Activated CD4-positive, alpha-beta T cell treated with anti-CD3 and anti-CD28 coated beads, Interleukin-2, amount 10 ng/mL, durations not matched to agents 7 days and 5 days (primary cell): Measurements from ENCODE around the gene PRDM11. TPM values are rescaled to one million over a fixed set of nuclear protein-coding genes. Genes with fewer than 3 reads are reported as not detected.

ENCODE experiments used
- CTCF ChIA-PET: fragments of 350-600 bp; sonication (Branson Sonifier 250); formaldehyde crosslinking; loops from one replicate; lab custom pipeline; 2021; ENCODE audit warnings: antibody characterized with exemption; lab: Charles Lee
- POLR2A ChIA-PET: fragments of 350-600 bp; sonication (Branson Sonifier 250); formaldehyde crosslinking; loops from one replicate; lab custom pipeline; 2021; ENCODE audit warnings: antibody characterized with exemption; lab: Charles Lee
- DNase-seq: peaks from one replicate; pipeline ENCODE4 v3.0.0-alpha.2; 2020
- H3K27ac Mint-ChIP-seq: one replicate; pipeline ENCODE4 v1.8.0; 2021; ENCODE audit warnings: mild to moderate bottlenecking, moderate library complexity, mixed read lengths
- H3K27me3 Mint-ChIP-seq: one replicate; pipeline ENCODE4 v1.8.0; 2021; ENCODE audit warnings: mixed read lengths
- H3K36me3 Mint-ChIP-seq: one replicate; pipeline ENCODE4 v1.8.0; 2021; ENCODE audit warnings: low read depth, mixed read lengths
- H3K4me1 Mint-ChIP-seq: one replicate; pipeline ENCODE4 v1.8.0; 2021; ENCODE audit warnings: mixed read lengths
- H3K4me3 Mint-ChIP-seq: one replicate; pipeline ENCODE4 v1.8.0; 2021; ENCODE audit warnings: mild to moderate bottlenecking, moderate library complexity, mixed read lengths
- H3K9me3 Mint-ChIP-seq: one replicate; pipeline ENCODE4 v1.8.0; 2021; ENCODE audit warnings: mixed read lengths
- total RNA-seq, 2 experiments: library from RNA; stranded (reverse); gene quantifications; one replicate each; pipeline ENCODE4 v1.2.3, GENCODE V29; 2021

PRDM11 gene
- total RNA-seq, 2 experiments from 2014 or later = 1.6 to 1.7 TPM

DNA sequence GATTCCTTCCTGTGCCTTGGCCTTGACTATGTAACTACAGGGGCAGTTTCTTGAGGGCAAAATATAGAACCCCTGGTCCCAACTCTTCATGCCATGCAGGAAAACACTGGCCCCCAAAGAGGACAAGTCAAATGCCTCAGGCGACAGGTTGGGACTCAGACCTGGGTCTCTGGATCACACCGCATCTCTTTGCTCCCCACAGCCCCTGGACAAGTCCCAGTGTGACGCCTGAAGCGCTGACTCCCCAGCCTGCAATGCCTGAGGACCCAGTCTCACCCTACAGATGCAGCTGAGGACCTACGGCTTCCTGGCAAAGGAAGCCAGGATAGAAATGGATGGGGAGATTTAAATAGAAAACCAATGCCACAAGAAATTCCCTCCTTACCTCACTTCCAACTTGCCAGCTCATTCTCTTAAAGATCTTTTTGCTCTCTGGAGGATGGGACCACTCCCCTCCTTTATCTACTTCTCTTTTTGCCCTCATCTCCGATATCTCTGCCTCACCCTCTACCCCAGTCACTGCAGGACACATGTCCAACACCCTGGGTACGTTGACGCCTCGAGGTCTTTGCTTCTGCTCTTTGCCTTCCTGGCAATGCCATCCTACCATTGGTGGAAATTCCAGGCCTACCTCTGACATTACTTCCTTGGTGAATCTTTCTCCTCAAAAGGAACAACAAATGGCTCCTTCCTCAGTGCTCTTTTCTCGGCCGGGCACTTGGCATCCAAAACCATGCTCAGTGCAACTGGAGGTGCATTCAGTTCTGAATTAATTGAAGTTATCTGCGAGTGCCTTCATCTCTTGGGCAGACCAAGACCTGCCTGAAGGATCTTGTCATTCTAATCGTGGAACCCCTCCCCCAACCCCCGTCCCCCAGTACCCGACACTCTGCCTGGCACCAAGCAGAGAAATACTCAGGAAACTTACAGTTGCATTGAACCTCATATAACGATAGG is 2.0 kb upstream of the PRDM11 start:
- Mint-ChIP-seq H3K27me3 (peaks cover 43% of the 10 kb centered on the region), H3K4me3 (no peak overlapping the region), H3K9me3 (no peaks in the 10 kb centered on the region), H3K36me3 (no peaks in the 10 kb centered on the region), H3K27ac (no peak overlapping the region), H3K4me1 (peaks cover 25% of the 10 kb centered on the region)
- ChIA-PET POLR2A (no interaction called here), CTCF (interaction anchor here (1.0 kb wide), 1 partner anchor 19 kb away, joined by 3 read pairs; no protein-coding TSS in a partner anchor)
- DNase-seq = no peak

- no peak for DNase-seq
- Mint-ChIP-seq H3K9me3 (no peaks in the 10 kb centered on the region), H3K27me3 (peaks cover 40% of the 10 kb centered on the region), H3K27ac (no peak overlapping the region), H3K36me3 (no peaks in the 10 kb centered on the region), H3K4me1 (peaks cover 25% of the 10 kb centered on the region), H3K4me3 (peak overlapping the region; percentile 23)
- CTCF ChIA-PET = no interaction called here
- POLR2A ChIA-PET = no interaction called here
Observed at GRCh38 chr11:45145083-45145378, 1.4 kb upstream of the PRDM11 start.

GRCh38 chr11:45145379-45146071 is 914 bp upstream of the PRDM11 start:
- peaks cover 25% of the 10 kb centered on the region for H3K4me1 Mint-ChIP-seq
- H3K36me3 Mint-ChIP-seq = no peaks in the 10 kb centered on the region
- no peaks in the 10 kb centered on the region for H3K9me3 Mint-ChIP-seq
- DNase-seq = no peak
- ChIA-PET CTCF (no interaction called here), POLR2A (no interaction called here)
- H3K27ac Mint-ChIP-seq = peak overlapping the region; percentile 82
- H3K27me3 Mint-ChIP-seq = peaks cover 35% of the 10 kb centered on the region
- H3K4me3 Mint-ChIP-seq = peak overlapping the region; percentile 72

GRCh38 chr11:45147017-45147728 is 734 bp downstream of the PRDM11 start:
- Mint-ChIP-seq H3K4me3 (peak overlapping the region; percentile 75), H3K4me1 (peaks cover 16% of the 10 kb centered on the region), H3K36me3 (no peaks in the 10 kb centered on the region), H3K27ac (peak overlapping the region; percentile 61), H3K9me3 (no peaks in the 10 kb centered on the region), H3K27me3 (peaks cover 30% of the 10 kb centered on the region)
- peak; percentile 93 for DNase-seq
- CTCF ChIA-PET = no interaction called here
- POLR2A ChIA-PET = no interaction called here

DNA sequence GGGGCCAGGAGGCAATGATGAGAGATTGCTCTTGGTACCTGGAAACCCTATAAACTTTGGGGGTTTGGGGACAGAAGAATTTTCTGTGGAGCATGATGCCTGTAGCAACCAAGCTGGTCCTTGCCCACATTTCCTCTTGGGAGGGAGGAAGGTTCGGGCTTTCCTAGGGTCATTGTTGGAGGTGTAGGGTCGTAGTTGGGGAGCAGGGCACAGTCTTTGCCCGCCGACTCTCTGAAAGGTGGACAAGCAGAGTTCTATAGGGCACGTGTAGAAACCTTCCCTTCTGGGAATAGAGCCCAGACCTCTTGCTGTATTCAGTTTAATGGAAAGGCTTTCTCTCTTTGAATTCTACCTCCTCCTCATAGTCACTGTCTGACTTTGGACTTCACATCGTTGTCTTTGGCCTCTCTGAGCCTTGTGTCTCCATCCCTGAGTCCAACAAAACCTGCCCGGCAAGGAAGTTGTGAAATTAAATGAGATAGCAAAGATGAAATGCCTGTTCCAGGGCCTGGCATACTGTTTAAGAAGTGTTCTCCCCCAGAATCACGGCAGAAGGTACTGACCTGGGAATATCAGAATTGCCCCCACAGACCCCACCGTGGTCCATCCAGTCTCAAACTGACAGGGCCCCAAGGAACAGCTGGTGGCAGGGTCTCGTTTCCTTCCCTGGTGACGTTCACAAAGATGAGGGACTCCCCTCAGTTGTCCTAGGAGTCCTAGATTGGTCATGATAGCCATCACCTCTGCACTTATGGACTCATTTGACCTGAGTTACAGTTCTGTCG is 1.6 kb downstream of the PRDM11 start:
- no peak for DNase-seq
- POLR2A ChIA-PET = no interaction called here
- CTCF ChIA-PET = no interaction called here
- H3K36me3 Mint-ChIP-seq = no peaks in the 10 kb centered on the region
- peaks cover 22% of the 10 kb centered on the region for H3K27me3 Mint-ChIP-seq
- H3K4me3 Mint-ChIP-seq = peak overlapping the region; percentile 75
- H3K9me3 Mint-ChIP-seq = no peaks in the 10 kb centered on the region
- H3K27ac Mint-ChIP-seq = peak overlapping the region; percentile 61
- peaks cover 16% of the 10 kb centered on the region for H3K4me1 Mint-ChIP-seq

DNA sequence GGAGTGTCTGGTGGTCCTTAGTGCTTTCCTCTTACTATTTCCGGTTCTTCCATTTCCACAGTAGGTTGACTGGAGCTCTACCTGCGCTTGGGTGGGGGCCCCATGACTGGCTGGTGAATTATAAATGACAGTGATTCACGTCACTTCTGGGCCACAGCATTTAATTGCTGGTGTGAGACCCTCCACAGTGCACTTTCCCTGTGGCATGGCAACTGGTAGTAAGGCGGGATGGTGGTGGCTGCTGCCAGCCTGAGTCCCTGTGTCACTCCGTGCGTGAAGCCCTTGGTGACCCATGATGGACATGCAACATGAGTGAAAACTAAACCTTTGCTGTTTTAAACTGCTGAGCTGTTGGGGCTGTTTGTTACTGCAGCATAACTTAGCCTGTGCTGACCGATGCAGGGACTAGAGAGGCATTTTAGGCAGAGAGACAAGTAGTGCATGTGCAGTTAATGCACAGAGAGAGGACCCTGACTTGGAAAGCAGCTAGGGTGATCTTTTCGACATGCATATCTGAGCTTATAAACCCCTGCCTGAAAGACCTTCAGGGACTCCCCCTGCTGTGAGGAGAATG is 3.1 kb downstream of the PRDM11 start:
- ChIA-PET CTCF (no interaction called here), POLR2A (no interaction called here)
- no peaks in the 10 kb centered on the region for H3K9me3 Mint-ChIP-seq
- DNase-seq = no peak
- no peak overlapping the region for H3K4me3 Mint-ChIP-seq
- H3K27ac Mint-ChIP-seq = no peak overlapping the region
- peaks cover 16% of the 10 kb centered on the region for H3K4me1 Mint-ChIP-seq
- H3K27me3 Mint-ChIP-seq = peaks cover 12% of the 10 kb centered on the region
- H3K36me3 Mint-ChIP-seq = no peaks in the 10 kb centered on the region

DNA sequence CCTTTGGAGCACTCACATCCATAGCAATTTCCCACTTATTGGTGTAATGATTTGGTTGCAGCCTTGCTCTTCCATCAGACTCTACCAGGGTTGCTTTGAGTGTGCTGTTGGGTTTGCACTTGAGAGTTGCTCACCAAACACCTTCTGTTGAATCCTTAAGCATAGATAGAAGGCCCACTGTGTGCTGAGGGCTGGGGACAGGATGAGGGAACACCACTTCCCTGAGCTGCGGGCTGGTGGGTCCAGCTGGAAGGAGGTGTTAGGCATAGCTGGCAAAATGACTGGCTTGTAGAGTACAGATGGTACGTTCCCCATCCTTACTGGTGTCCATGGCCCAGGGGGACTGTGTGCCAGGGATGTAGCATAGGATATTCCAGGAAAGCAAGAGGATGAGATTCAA is 3.9 kb downstream of the PRDM11 start:
- no peak for DNase-seq
- peaks cover 6% of the 10 kb centered on the region for H3K27me3 Mint-ChIP-seq
- no peaks in the 10 kb centered on the region for H3K9me3 Mint-ChIP-seq
- no peaks in the 10 kb centered on the region for H3K36me3 Mint-ChIP-seq
- H3K4me3 Mint-ChIP-seq = no peak overlapping the region
- peaks cover 14% of the 10 kb centered on the region for H3K4me1 Mint-ChIP-seq
- H3K27ac Mint-ChIP-seq = no peak overlapping the region
- POLR2A ChIA-PET = no interaction called here
- CTCF ChIA-PET = no interaction called here

DNA sequence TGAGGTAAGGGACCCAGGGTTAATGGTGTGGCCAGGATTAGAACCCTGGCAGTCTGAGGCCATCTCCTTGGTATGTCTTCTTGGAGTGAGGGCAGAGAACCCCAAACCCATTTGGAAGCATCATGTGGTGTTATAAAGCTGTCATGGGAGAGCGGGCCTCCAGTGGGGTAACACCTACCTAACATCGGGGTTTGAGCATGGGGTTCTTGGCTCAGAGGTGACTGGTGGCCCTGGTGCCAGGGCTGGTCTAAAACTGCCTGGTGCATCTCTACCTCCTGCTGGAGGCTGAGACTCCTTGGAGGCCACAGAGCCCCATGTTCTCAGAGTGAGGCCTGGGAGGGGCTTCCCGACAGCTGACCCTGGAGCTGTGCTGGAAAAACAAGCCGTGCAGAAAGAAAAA is 4.5 kb downstream of the PRDM11 start:
- peaks cover 9% of the 10 kb centered on the region for H3K4me1 Mint-ChIP-seq
- POLR2A ChIA-PET = no interaction called here
- CTCF ChIA-PET = no interaction called here
- H3K27me3 Mint-ChIP-seq = peaks cover under 1% of the 10 kb centered on the region
- no peak overlapping the region for H3K27ac Mint-ChIP-seq
- H3K36me3 Mint-ChIP-seq = no peaks in the 10 kb centered on the region
- DNase-seq = no peak
- no peaks in the 10 kb centered on the region for H3K9me3 Mint-ChIP-seq
- no peak overlapping the region for H3K4me3 Mint-ChIP-seq

GRCh38 chr11:45151362-45151982 is 5.0 kb downstream of the PRDM11 start:
- POLR2A ChIA-PET = no interaction called here
- Mint-ChIP-seq H3K36me3 (no peaks in the 10 kb centered on the region), H3K9me3 (no peaks in the 10 kb centered on the region), H3K4me1 (peaks cover 6% of the 10 kb centered on the region), H3K27ac (no peak overlapping the region), H3K4me3 (no peak overlapping the region), H3K27me3 (no peaks in the 10 kb centered on the region)
- CTCF ChIA-PET = interaction anchor here (0.6 kb wide), 1 partner anchor 85 kb away, joined by 3 read pairs; no protein-coding TSS in a partner anchor
- no peak for DNase-seq

- no peak for DNase-seq
- Mint-ChIP-seq H3K36me3 (no peaks in the 10 kb centered on the region), H3K4me1 (no peaks in the 10 kb centered on the region), H3K27me3 (no peaks in the 10 kb centered on the region), H3K4me3 (no peak overlapping the region), H3K27ac (no peak overlapping the region), H3K9me3 (no peaks in the 10 kb centered on the region)
- ChIA-PET POLR2A (no interaction called here), CTCF (no interaction called here)
Observed at GRCh38 chr11:45152740-45153595, 6.5 kb downstream of the PRDM11 start.

DNA sequence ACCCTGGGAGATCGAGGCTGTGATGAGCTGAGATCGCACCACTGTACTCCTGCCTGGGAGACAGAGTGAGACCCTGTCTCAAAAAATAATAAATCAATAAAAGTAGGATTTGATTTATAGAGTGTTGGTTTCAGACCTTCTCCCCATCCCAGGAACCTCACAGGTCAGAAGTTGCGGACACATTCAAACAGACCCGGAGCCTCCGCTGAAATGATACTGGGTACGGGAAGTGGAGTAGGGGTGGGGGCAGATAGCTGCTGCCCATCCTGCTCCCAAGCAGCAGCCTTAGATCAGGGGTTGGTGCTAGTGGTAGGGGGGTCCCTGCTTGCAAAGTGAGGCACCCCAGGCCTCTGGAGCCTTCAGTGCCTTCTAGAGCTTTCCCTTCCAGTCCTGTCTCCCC is 7.8 kb downstream of the PRDM11 start:
- Mint-ChIP-seq H3K4me1 (no peaks in the 10 kb centered on the region), H3K4me3 (no peak overlapping the region), H3K27me3 (no peaks in the 10 kb centered on the region), H3K27ac (no peak overlapping the region), H3K9me3 (no peaks in the 10 kb centered on the region), H3K36me3 (no peaks in the 10 kb centered on the region)
- CTCF ChIA-PET = interaction anchor here (1.4 kb wide), 1 partner anchor 9 kb away, joined by 3 read pairs; no protein-coding TSS in a partner anchor
- no peak for DNase-seq
- POLR2A ChIA-PET = no interaction called here
